ENCODE data around the gene INPP5D. TPM values are rescaled to one million over a fixed set of nuclear protein-coding genes. Genes with fewer than 3 reads are reported as not detected.

INPP5D gene
- 0.10 and 0.94 TPM in 2 replicates for total RNA-seq

GRCh38 chr2:233059797-233060500, at the start of gene INPP5D:
INPP5D (plus strand) TSS chr2:233060342; CDS start chr2:233060479, 137 bp downstream.

GRCh38 chr2:233013027-233013461, 47.1 kb upstream of the INPP5D start, which contains the start of gene NGEF:
NGEF (minus strand) TSS chr2:233013256; CDS start chr2:232974890, 38,366 bp downstream.

GRCh38 chr2:233032551-233033320, 27.4 kb upstream of the INPP5D start, which contains the start of gene NEU2:
NEU2 (plus strand) TSS chr2:233032672; CDS start chr2:233032672, 0 bp downstream.

GRCh38 chr2:233251306-233252116, 191.4 kb downstream of the INPP5D start, which contains the start of gene ATG16L1:
ATG16L1 (plus strand) TSS chr2:233251673; CDS start chr2:233251828, 155 bp downstream.

Other genes starting within 250 kb of the INPP5D start
- 0.20 and 0.50 TPM in 2 replicates for gene SNORC, start 190.1 kb upstream of the INPP5D start, total RNA-seq
- 0.75 TPM in 1 of 2 replicates, not detected in the other for gene NGEF, start 47.1 kb upstream of the INPP5D start, total RNA-seq
- not detected in 2 replicates for gene NEU2, start 27.7 kb upstream of the INPP5D start, total RNA-seq
- gene ATG16L1, start 191.3 kb downstream of the INPP5D start, total RNA-seq: 12.9 and 16.0 TPM in 2 replicates
- gene SAG, start 247.5 kb downstream of the INPP5D start, total RNA-seq: not detected in 2 replicates